GM04503 (cell line): ENCODE data around the gene CCN6.

ENCODE experiments used
- DNase-seq: peaks from one replicate; pipeline ENCODE4 v3.0.0-alpha.2; 2012; ENCODE audit warnings: low read depth

CCN6 gene

DNA sequence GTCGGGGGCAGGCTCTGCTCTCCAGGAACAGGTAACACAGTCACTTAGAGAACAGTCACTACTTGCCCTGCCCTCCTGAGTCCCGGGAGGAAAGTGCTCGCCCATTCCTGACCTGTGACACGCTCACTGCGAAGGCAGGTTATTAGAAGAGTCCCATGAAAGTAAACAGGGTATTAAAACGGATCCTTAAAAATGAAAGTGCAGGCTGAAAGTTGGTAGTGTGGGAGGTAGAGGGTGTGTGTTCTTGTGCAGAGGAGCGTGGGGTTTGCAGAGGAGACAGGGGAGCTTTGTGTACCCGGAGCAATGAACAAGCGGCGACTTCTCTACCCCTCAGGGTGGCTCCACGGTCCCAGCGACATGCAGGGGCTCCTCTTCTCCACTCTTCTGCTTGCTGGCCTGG lies at the start of gene CCN6:
TSS of gene CCN6 (plus strand) at position 104 of the 400 bp plus-strand sequence. CDS start at position 358, 254 bp downstream.
- no peak for DNase-seq

GRCh38 chr6:112004201-112005012 lies 49.5 kb upstream of the CCN6 start:
- DNase-seq: no peak

- no peak for DNase-seq
Observed at GRCh38 chr6:112005013-112005371, 48.9 kb upstream of the CCN6 start.

GRCh38 chr6:112007254-112007653 lies 46.6 kb upstream of the CCN6 start:
- no peak for DNase-seq

- no peak for DNase-seq
Observed at GRCh38 chr6:112007805-112008204, 46.1 kb upstream of the CCN6 start.

DNA sequence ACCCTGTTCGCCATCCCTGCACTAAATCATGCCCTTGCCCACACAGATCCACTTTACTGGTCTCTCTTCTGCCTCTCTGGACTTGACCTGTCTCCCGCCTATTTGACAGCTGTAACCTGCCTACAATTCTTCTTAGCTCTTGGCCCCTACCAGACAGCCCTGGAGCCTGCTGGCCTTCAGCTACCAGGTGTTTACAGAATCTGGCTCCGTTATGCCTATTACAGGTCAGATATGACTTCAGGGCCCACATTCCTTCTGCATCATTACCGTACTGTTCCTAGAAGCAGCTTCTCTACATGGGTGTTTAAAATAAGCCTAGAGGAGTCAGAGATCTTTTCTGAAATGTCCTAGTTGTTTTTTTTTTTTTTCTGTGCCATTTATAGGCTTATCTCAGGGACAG lies 45.4 kb upstream of the CCN6 start:
- no peak for DNase-seq

GRCh38 chr6:112010328-112010727 lies 43.6 kb upstream of the CCN6 start:
- no peak for DNase-seq

DNA sequence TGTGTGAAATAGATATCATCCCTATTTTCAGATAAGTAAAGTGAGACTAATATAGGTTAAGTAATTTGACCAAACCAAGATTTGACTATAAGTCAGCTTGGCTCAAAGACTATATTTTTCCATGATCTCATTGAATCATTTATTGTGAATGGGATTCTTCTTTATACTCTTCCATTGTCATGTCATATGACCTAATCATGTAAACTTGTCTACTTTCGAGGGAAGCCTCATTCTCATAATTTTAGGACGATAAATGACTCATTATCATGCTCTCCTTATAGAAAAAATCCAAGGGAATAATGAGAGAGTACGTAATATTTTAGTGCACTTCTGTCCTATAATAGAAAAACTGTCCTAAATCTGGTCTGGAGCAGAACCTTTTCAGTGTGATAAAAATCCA lies 40.9 kb upstream of the CCN6 start:
- no peak for DNase-seq

DNA sequence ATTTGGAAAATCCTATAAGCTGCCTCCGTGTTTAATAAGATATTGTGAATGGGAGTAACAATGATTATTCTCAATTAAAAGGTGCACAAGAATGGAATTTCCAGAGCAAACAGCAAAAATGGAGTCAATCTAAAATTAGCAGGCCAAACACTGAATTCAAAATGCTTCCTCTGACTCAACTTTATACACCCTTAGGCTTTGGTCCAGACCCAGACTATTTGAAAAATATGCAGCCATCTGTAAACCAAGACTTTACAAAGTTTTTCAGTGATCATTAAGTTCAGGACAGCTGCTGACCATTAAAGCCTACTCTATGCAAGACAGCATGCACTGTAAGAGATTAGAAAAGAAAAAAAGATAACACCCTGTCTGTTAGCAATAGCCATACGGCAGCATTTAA lies 39.4 kb upstream of the CCN6 start:
- DNase-seq: peak; percentile 80

GRCh38 chr6:112015725-112016124 lies 38.2 kb upstream of the CCN6 start:
- no peak for DNase-seq

DNA sequence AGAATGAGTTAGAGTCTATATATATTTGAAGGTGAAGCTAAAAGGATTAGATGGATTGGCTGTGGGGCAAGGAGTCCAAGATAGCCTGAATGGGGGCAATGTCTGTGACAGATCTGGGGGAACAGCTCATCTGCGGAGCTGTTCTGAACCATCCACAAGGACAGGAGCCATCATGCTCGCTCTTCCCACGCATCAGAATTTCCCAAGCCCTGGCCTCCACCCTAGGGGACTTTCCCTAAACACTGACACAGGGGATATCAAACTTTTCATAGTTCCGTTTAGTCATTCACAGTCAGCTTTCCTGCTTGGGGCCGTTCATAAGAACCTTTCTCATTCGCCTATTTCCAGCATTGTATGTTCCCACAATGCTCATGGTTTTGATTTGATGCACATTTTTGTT lies 37.6 kb upstream of the CCN6 start:
- DNase-seq: no peak

DNA sequence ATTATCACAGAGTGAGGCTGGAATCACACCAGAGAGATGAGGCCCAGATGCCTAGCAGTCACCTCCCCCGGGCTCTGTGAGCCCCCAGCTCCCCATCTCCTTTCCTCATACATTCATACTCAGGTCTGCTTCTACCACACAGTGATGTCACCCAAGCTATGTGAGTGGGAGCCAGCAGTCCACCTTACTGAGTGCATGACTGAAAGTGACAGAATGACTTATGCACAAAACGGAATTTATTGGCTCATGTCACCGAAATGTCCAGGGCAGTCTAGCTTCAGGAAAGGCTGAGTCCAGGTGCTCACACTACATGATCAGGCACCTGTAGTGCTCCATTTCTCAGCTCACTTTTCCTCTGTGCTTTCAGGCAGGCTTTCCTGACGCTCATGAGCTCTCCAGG lies 36.7 kb upstream of the CCN6 start:
- DNase-seq: no peak

DNA sequence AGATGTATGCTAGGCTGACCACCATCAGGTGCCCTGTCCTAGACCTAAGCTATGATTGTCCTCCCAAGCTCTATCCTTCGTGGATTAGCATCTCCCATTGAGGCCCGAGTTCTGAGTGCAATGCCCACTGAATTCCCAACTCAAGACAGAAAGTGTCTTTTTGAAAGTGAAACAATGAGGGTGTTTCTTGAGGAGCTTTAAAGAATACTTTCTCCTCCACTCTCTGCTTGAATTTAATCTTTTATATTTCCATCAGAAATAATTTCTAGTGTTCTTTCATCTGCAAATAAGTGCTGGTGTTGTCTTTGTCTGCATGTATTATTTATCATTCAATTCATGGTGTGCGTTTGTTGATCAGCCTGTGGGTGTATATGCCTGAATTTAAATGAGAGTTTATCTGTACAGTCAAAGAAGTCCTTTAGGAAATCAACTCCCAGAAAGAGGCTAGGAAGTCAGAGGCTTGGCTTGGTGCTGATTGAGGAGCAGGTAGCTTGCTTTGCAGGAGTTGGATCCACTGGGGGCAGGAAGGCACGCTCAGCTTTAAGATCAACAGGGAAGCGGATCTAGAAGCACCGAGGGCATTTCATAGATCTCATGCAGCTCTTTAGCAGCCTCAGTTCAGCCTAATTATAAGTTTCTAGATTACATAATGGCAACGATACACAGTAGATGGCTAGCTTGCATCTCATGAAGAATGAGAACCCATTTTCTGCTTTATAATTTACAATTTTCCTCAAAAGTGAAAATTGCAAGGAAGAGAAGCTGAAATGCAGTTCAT lies 36.0 kb upstream of the CCN6 start:
- no peak for DNase-seq

DNA sequence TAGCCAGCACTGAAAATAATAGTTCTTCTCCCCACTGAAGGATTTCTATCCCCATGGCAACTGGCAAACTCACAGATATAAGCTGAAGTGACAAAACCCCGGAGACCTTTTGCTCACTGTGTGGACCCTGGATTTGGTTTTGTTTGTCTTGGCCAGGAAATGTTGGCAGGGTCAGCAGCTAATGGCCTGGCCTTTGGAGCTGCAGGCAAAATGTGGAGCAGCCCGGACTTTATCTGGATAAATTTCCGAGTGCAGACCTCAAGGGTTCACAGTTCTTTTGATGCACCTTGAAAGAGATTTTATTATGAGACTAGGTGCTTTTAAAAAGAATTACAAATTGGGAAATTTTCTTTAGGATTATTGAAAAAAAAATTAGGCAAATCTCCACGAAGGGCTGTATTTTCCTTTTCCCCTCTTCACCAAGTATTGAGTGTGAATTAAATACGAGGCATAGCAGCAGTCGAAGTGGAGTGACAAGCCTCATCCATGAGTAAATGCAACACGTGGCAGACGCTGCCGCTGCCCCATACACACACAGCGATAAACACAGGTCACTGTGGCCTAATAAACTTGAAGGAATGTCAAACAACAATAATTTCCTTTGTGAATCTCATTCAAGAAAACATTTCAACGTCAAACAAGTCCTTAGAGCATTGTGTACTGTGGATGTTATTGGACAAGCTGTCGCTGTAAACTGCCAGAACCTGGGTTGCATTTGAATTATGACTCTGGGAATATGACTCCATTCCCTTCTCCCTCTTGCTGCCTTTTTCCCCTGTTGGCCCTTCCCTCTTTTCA lies 35.1 kb upstream of the CCN6 start:
- DNase-seq: no peak

DNA sequence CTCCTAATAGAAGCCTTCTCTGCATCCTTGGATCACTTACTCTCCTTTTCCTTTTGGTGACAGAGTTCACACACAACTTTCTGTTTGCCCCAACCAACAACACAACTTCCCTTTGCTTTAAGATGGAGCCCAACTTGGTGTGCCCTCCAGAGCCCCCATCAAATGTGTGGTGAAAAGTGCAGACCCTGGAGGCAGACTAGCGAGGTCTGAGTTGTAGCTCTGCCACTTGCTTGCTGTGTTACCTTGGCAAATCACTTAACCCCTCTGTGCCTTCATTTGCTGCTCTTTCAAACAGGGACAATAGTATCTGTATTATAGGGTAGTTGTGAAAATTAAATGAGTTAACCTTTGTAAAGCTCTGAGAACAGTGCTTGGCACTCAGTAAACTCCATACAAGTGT lies 34.3 kb upstream of the CCN6 start:
- DNase-seq: no peak

- DNase-seq: no peak
Observed at GRCh38 chr6:112021691-112022310, 32.1 kb upstream of the CCN6 start.

DNA sequence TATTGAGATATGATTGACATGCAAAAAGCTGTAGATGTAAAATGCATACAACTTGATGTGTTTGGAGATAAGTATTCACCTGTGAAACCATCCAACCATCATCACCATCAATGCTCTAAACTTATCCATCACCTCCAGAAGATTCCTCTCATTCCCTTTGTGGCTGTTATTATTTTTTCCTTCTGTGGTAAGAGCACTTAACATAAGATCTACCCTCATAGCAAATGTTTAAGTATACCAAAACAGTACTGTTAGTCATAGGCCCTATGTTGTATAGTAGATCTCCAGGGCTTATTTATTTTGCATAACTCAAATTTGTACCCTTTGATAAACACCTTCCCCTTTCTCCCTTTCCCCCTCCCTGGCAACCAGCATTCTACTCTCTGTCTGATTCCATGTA lies 31.2 kb upstream of the CCN6 start:
- no peak for DNase-seq

DNA sequence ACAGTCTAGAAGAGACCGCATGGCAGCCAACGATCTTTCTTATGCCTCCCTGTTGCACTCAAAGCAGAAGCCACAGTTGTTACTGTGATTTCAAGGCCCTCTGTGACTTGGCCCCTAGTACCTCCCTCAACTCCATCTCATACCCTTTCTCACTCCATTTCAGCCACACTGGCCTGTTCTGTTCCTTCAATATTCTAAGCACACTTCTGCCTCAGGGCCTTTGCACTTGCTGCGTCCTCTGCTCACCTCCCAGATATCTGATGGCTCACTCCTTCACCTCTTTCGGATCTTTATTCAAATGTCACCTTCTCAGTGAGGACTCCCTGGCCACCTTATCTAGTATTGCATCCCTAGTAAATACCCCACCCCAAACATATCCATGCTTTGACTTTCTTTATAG lies 29.4 kb upstream of the CCN6 start:
- DNase-seq: no peak

DNA sequence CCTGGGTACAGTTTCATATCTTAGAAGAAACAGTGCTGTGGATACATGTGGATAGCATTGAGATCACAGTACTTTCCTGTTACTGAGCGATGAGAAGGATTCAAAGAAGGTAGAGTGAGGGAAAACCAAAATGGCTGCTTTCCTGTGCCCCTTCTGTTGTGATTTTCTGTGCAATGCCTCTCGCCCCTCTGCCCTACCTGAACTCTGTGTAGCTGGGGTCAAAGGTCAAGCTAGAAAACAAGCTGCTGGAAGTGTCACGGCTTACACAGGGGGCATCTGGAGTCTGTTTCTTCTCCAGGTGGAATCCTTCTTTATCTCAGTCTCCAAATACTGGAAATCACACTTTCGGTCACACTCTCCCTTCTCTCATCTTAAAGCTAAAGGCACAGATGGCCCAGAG lies 27.0 kb upstream of the CCN6 start:
- DNase-seq: no peak

DNA sequence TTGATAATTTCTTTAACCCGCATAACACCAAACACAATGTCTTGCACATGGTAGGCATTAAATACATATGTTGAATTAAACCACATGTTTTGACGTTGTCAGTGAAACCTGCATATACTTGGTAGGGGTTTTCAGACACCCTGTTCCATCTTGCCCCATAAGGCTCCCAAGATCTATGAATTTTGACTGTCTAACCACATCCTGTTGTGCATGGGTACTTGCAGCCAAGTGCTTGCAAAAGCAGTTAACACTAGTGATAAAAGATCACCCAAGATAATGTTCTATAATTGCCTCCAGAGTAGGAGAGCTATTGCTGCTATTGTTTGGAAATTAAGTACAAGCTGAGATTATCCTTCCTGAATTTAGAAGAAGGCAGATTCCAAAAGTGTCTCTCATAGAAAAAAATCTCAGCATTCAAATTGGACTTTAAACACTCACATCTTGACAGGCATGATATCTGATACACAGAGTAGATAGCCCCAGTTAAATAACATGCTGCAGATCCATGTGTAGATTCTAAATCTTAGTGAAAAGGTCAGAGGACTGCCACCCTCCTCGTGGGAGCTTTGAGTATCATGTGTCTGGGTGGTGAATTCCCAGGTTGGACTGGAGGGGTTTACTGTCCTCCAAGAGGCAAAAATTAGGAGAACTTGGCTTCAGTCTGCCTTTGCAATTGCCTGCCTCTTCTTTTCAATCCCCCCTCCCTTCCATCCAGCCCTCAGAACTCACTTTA lies 25.8 kb upstream of the CCN6 start:
- DNase-seq: no peak

DNA sequence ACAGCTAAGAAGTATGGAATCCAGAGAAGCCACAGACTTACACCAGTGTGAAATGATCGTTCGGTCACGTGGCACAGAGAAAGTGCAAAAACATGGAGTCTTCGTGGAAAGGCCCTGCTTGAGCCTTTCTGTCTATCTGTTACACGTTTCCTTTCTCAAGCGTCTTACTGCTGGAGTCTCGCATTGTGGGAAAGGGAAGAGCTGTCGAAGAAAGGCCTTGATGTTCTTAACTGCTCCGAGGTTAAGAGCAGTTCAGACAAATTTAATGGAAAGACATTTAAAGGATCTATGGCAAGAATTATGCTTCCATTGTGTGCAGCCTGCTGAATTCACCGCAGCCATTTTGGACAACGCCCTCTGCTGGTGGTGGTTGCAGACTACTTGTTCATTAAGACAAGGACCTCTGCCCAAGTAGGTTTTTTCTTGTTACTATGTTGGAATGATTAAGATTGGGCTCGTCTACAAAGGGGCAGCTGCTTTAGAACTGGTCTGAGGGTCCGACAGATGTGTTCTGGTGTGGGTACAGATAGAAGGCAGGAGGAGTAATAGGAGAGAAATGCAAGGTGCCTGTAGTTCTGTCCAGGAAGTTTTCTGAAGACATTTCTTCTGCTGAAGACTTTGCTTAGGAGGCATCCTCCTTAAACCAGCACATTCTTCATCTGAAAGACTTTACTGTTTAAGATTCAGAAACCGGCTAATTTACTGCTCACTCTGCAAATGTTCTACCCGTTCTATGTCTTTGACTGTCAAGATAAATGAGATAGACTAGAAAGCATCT lies 24.7 kb upstream of the CCN6 start:
- DNase-seq: no peak
